Hepatocyte (in vitro differentiated cells): Measurements from ENCODE around the gene GRID1. TPM values are rescaled to one million over a fixed set of nuclear protein-coding genes. Genes with fewer than 3 reads are reported as not detected.

Experiments used
- DNase-seq: peaks from one replicate; pipeline ENCODE4 v3.0.0-alpha.2; 2016; ENCODE audit warnings: low spot score
- H2AFZ ChIP-seq: fragments of 200-600 bp; sonication (generic); 2 replicates; pipeline ENCODE4 v1.6.0; 2016; ENCODE audit warnings: antibody characterized with exemption, mild to moderate bottlenecking
- H3K27ac ChIP-seq: fragments of 200-600 bp; sonication (generic); 2 replicates; pipeline ENCODE4 v1.5.1; 2016; ENCODE audit warnings: mild to moderate bottlenecking
- H3K27me3 ChIP-seq: fragments of 200-600 bp; sonication (generic); 2 replicates; pipeline ENCODE4 v1.6.1; 2016
- H3K36me3 ChIP-seq: fragments of 200-600 bp; sonication (generic); replicated peaks from 2 replicates; pipeline ENCODE4 v1.5.1; 2016; ENCODE audit warnings: low read depth; ENCODE audit not compliant: insufficient read depth
- H3K4me1 ChIP-seq: fragments of 200-600 bp; sonication (generic); 2 replicates; pipeline ENCODE4 v1.5.1; 2016; ENCODE audit warnings: mild to moderate bottlenecking, moderate library complexity; ENCODE audit not compliant: insufficient read depth
- H3K4me2 ChIP-seq: fragments of 200-600 bp; sonication (generic); 2 replicates; pipeline ENCODE4 v1.6.0; 2016
- H3K4me3 ChIP-seq: fragments of 200-600 bp; sonication (generic); 2 replicates; pipeline ENCODE4 v1.5.1; 2016; ENCODE audit warnings: mild to moderate bottlenecking
- H3K79me2 ChIP-seq: fragments of 200-600 bp; sonication (generic); 2 replicates; pipeline ENCODE4 v1.6.0; 2017; ENCODE audit warnings: mild to moderate bottlenecking
- H3K9me2 ChIP-seq: fragments of 200-600 bp; sonication (generic); replicated peaks from 2 replicates; pipeline ENCODE4 v1.6.0; 2017; ENCODE audit warnings: mild to moderate bottlenecking; ENCODE audit not compliant: insufficient read depth
- H3K9me3 ChIP-seq: fragments of 200-600 bp; sonication (generic); 2 replicates; pipeline ENCODE4 v1.5.1; 2016; ENCODE audit warnings: low read depth, mild to moderate bottlenecking
- H4K20me1 ChIP-seq: fragments of 200-600 bp; sonication (generic); 2 replicates; pipeline ENCODE4 v1.6.0; 2016; ENCODE audit warnings: mild to moderate bottlenecking; ENCODE audit not compliant: insufficient read depth, poor library complexity, severe bottlenecking
- EZH2 ChIP-seq: fragments of 200-600 bp; sonication (generic); IDR thresholded peaks from 2 replicates; pipeline ENCODE4 v1.6.1; 2016; ENCODE audit warnings: antibody characterized with exemption, mild to moderate bottlenecking, borderline replicate concordance
- EZH2phosphoT487 ChIP-seq: fragments of 200-600 bp; sonication (generic); IDR thresholded peaks from one replicate; pipeline ENCODE4 v1.6.1; 2018; ENCODE audit warnings: antibody characterized with exemption, mild to moderate bottlenecking, low read depth, moderate library complexity; ENCODE audit not compliant: unreplicated experiment, severe bottlenecking
- WGBS: methylation state at CpG from one replicate; pipeline ENCODE4 v1.1.6; 2016; ENCODE audit warnings: low lambda C conversion rate; ENCODE audit errors: missing lambda C conversion rate; 5-methylcytosine and 5-hydroxymethylcytosine counted together
- polyA plus RNA-seq: library from polyadenylated mRNA; unstranded; fragments of >200 nt; fragmentation: Nextera tagmentation; extraction: Ambion mirVana; gene quantifications from 2 replicates; pipeline ENCODE4 v1.2.1, GENCODE V29; 2016
- total RNA-seq: library from RNA; depleted of rRNA; stranded (reverse); fragments of >200 nt; gene quantifications from 2 replicates; pipeline ENCODE4 v1.2.3, GENCODE V29; 2014
- TF ChIP-seq, protein P1 (sequence below): fragments of 200-600 bp; sonication (generic); IDR thresholded peaks from 2 replicates; pipeline ENCODE4 v1.5.1; 2016; ENCODE audit warnings: antibody characterized with exemption, mild to moderate bottlenecking; ENCODE audit not compliant: poor library complexity

GRID1 gene
- total and polyA plus RNA-seq, 2 experiments from 2014 or later: 0.07 to 0.37 TPM

- H3K9me3 ChIP-seq: no peaks in the 10 kb centered on the region
- TF ChIP-seq, protein P1, sequence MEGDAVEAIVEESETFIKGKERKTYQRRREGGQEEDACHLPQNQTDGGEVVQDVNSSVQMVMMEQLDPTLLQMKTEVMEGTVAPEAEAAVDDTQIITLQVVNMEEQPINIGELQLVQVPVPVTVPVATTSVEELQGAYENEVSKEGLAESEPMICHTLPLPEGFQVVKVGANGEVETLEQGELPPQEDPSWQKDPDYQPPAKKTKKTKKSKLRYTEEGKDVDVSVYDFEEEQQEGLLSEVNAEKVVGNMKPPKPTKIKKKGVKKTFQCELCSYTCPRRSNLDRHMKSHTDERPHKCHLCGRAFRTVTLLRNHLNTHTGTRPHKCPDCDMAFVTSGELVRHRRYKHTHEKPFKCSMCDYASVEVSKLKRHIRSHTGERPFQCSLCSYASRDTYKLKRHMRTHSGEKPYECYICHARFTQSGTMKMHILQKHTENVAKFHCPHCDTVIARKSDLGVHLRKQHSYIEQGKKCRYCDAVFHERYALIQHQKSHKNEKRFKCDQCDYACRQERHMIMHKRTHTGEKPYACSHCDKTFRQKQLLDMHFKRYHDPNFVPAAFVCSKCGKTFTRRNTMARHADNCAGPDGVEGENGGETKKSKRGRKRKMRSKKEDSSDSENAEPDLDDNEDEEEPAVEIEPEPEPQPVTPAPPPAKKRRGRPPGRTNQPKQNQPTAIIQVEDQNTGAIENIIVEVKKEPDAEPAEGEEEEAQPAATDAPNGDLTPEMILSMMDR: no peak
- TF ChIP-seq EZH2 (no peak), EZH2phosphoT487 (no peak)
- peaks cover 6% of the 10 kb centered on the region for H3K27me3 ChIP-seq
- no peaks in the 10 kb centered on the region for H3K4me1 ChIP-seq
- 80% methylated on average over 9 of the region's 9 CpGs for WGBS
- no peaks in the 10 kb centered on the region for H4K20me1 ChIP-seq
- no peak overlapping the region for H3K27ac ChIP-seq
- H2AFZ ChIP-seq: no peak overlapping the region
- H3K79me2 ChIP-seq: no peaks in the 10 kb centered on the region
- no peak overlapping the region for H3K4me2 ChIP-seq
- no peak for DNase-seq
- no peaks in the 10 kb centered on the region for H3K9me2 ChIP-seq
- no peak overlapping the region for H3K4me3 ChIP-seq
- no peaks in the 10 kb centered on the region for H3K36me3 ChIP-seq
Observed at GRCh38 chr10:86298501-86299001, 68.0 kb downstream of the GRID1 start.

- H3K9me3 ChIP-seq: no peaks in the 10 kb centered on the region
- 90% methylated on average over 3 of the region's 3 CpGs for WGBS
- H2AFZ ChIP-seq: no peak overlapping the region
- H3K4me2 ChIP-seq: no peak overlapping the region
- H3K79me2 ChIP-seq: no peaks in the 10 kb centered on the region
- no peak overlapping the region for H3K27ac ChIP-seq
- no peaks in the 10 kb centered on the region for H3K4me1 ChIP-seq
- H3K36me3 ChIP-seq: no peaks in the 10 kb centered on the region
- no peak for TF ChIP-seq EZH2phosphoT487
- no peak for TF ChIP-seq EZH2
- TF ChIP-seq, protein P1: no peak
- no peak overlapping the region for H3K4me3 ChIP-seq
- peaks cover 6% of the 10 kb centered on the region for H3K27me3 ChIP-seq
- no peak for DNase-seq
- H4K20me1 ChIP-seq: no peaks in the 10 kb centered on the region
- no peaks in the 10 kb centered on the region for H3K9me2 ChIP-seq
Observed at GRCh38 chr10:86295791-86296190, 70.8 kb downstream of the GRID1 start.

GRCh38 chr10:86295351-86295750, 71.2 kb downstream of the GRID1 start:
- no peaks in the 10 kb centered on the region for H3K79me2 ChIP-seq
- TF ChIP-seq, protein P1: no peak
- TF ChIP-seq EZH2phosphoT487: no peak
- TF ChIP-seq EZH2: no peak
- no peak overlapping the region for H3K4me2 ChIP-seq
- H3K9me3 ChIP-seq: no peaks in the 10 kb centered on the region
- H3K4me3 ChIP-seq: no peak overlapping the region
- 95% methylated on average over 14 of the region's 14 CpGs for WGBS
- no peaks in the 10 kb centered on the region for H4K20me1 ChIP-seq
- peaks cover 6% of the 10 kb centered on the region for H3K27me3 ChIP-seq
- no peaks in the 10 kb centered on the region for H3K9me2 ChIP-seq
- H3K36me3 ChIP-seq: no peaks in the 10 kb centered on the region
- H3K4me1 ChIP-seq: no peaks in the 10 kb centered on the region
- no peak overlapping the region for H2AFZ ChIP-seq
- H3K27ac ChIP-seq: no peak overlapping the region
- DNase-seq: no peak
